ENCODE data around the gene CTTNBP2NL.
"Not testable (repeated sequence)": the region's sequence is repeated elsewhere in the genome, so short reads cannot be mapped to it uniquely, and the experiment has no call there.

Gene CTTNBP2NL

GRCh38 chr1:112423666-112424065, 27.7 kb downstream of the CTTNBP2NL start:
- DNase-seq (ENCODE audit: low spot score), result not testable (repeated sequence)

GRCh38 chr1:112429749-112430148, 33.7 kb downstream of the CTTNBP2NL start:
- DNase-seq (ENCODE audit: low spot score), result no peak

- DNase-seq (ENCODE audit: low spot score), result no peak
Observed at GRCh38 chr1:112431038-112431437, 35.0 kb downstream of the CTTNBP2NL start.

GRCh38 chr1:112435448-112435847, 39.4 kb downstream of the CTTNBP2NL start:
- DNase-seq (ENCODE audit: low spot score), result no peak

- DNase-seq (ENCODE audit: low spot score), result no peak
Observed at GRCh38 chr1:112436384-112437156, 40.6 kb downstream of the CTTNBP2NL start.

GRCh38 chr1:112438156-112438555, 42.1 kb downstream of the CTTNBP2NL start:
- DNase-seq (ENCODE audit: low spot score), result not testable (repeated sequence)

GRCh38 chr1:112439592-112439991, 43.6 kb downstream of the CTTNBP2NL start:
- DNase-seq (ENCODE audit: low spot score), result no peak

- no peak for DNase-seq (ENCODE audit: low spot score)
Observed at GRCh38 chr1:112440574-112440973, 44.6 kb downstream of the CTTNBP2NL start.

- DNase-seq (ENCODE audit: low spot score), result no peak
Observed at GRCh38 chr1:112444269-112444668, 48.3 kb downstream of the CTTNBP2NL start.

- no peak for DNase-seq (ENCODE audit: low spot score)
Observed at GRCh38 chr1:112445596-112445995, 49.6 kb downstream of the CTTNBP2NL start.

GRCh38 chr1:112446411-112446810, 50.4 kb downstream of the CTTNBP2NL start:
- no peak for DNase-seq (ENCODE audit: low spot score)

GRCh38 chr1:112448904-112449629, 53.1 kb downstream of the CTTNBP2NL start:
- no peak for DNase-seq (ENCODE audit: low spot score)

GRCh38 chr1:112449630-112449983, 53.6 kb downstream of the CTTNBP2NL start:
- DNase-seq (ENCODE audit: low spot score), result no peak

- DNase-seq (ENCODE audit: low spot score), result no peak
Observed at GRCh38 chr1:112450773-112451172, 54.8 kb downstream of the CTTNBP2NL start.

- DNase-seq (ENCODE audit: low spot score), result not testable (repeated sequence)
Observed at GRCh38 chr1:112451301-112451700, 55.3 kb downstream of the CTTNBP2NL start.

- no peak for DNase-seq (ENCODE audit: low spot score)
Observed at GRCh38 chr1:112453876-112454275, 57.9 kb downstream of the CTTNBP2NL start.

- no peak for DNase-seq (ENCODE audit: low spot score)
Observed at GRCh38 chr1:112454316-112454715, 58.3 kb downstream of the CTTNBP2NL start.

- no peak for DNase-seq (ENCODE audit: low spot score)
Observed at GRCh38 chr1:112457241-112457640, 61.2 kb downstream of the CTTNBP2NL start.

GRCh38 chr1:112457955-112458354, 61.9 kb downstream of the CTTNBP2NL start:
- DNase-seq (ENCODE audit: low spot score), result no peak

GRCh38 chr1:112458756-112459155, 62.7 kb downstream of the CTTNBP2NL start:
- no peak for DNase-seq (ENCODE audit: low spot score)

GRCh38 chr1:112460615-112461014, 64.6 kb downstream of the CTTNBP2NL start:
- no peak for DNase-seq (ENCODE audit: low spot score)

- DNase-seq (ENCODE audit: low spot score), result no peak
Observed at GRCh38 chr1:112461200-112461871, 65.3 kb downstream of the CTTNBP2NL start.

- DNase-seq (ENCODE audit: low spot score), result no peak
Observed at GRCh38 chr1:112462953-112463279, 66.9 kb downstream of the CTTNBP2NL start.
